Measurements from ENCODE around the gene MAMSTR. TPM values are rescaled to one million over a fixed set of nuclear protein-coding genes. Genes with fewer than 3 reads are reported as not detected.
A peak's percentile ranks its signal among the peaks of the same experiment; 100 is the strongest.

Gene MAMSTR
- total and polyA plus RNA-seq, 12 donors = 1.9 to 7.5 (median 3.4) TPM

DNA sequence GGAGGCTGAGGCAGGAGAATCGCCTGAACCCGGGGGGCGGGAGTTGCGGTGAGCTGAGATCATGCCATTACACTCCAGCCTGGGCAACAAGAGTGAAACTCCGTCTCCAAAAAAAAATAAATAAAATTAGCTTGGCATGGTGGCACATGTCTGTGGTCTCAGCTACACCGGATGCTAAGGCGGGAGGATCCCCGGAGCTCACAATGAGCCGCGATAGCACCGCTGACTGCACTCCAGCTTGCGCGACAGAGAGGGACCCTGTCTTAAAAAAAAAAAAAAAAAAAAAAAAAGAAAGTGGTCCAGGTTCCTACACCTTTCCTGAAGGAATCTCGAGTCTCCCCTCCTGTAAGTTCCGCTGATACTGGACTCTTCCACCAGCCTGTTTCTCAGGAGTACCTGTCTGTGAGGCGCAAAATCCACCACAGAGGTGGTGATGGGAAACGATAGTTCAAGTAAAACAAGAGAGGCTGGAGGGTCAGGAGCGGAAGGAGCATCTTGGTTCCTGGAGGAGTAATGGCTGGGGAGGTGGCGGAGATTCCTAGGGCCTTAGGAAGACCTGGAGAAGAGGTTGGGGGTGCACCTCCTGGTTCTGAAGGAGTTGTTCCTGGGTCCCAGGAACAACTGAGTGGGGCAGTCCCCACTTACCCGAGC is 32.4 kb upstream of the MAMSTR start:
- Histone ChIP-seq H3K4me3 (peak overlapping the region; percentile 27 to 66 (median 58)), H3K9me3 (no peaks in the 10 kb centered on the region), H3K4me1 (peaks cover 9 to 47% (median 27%) of the 10 kb centered on the region in 9 donors), H3K27me3 (peaks cover 0 to 39% (median 19%) of the 10 kb centered on the region in 7 donors), H3K36me3 (peaks cover 0 to 28% (median 0%) of the 10 kb centered on the region in 9 donors), H3K27ac (peak overlapping the region; percentile 62 to 89 (median 79))
- ATAC-seq (peak in 2 of 8 donors; percentile 29 to 38), DNase-seq (no peak)
- intact Hi-C loops (cut with DNase I) = no loop called here
- TF ChIP-seq, protein P1, sequence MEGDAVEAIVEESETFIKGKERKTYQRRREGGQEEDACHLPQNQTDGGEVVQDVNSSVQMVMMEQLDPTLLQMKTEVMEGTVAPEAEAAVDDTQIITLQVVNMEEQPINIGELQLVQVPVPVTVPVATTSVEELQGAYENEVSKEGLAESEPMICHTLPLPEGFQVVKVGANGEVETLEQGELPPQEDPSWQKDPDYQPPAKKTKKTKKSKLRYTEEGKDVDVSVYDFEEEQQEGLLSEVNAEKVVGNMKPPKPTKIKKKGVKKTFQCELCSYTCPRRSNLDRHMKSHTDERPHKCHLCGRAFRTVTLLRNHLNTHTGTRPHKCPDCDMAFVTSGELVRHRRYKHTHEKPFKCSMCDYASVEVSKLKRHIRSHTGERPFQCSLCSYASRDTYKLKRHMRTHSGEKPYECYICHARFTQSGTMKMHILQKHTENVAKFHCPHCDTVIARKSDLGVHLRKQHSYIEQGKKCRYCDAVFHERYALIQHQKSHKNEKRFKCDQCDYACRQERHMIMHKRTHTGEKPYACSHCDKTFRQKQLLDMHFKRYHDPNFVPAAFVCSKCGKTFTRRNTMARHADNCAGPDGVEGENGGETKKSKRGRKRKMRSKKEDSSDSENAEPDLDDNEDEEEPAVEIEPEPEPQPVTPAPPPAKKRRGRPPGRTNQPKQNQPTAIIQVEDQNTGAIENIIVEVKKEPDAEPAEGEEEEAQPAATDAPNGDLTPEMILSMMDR (IDR thresholded peaks at IDR 0.05) = no peak
- WGBS, 2 donors = 24% methylated on average over 20 of the region's 20 CpGs

DNA sequence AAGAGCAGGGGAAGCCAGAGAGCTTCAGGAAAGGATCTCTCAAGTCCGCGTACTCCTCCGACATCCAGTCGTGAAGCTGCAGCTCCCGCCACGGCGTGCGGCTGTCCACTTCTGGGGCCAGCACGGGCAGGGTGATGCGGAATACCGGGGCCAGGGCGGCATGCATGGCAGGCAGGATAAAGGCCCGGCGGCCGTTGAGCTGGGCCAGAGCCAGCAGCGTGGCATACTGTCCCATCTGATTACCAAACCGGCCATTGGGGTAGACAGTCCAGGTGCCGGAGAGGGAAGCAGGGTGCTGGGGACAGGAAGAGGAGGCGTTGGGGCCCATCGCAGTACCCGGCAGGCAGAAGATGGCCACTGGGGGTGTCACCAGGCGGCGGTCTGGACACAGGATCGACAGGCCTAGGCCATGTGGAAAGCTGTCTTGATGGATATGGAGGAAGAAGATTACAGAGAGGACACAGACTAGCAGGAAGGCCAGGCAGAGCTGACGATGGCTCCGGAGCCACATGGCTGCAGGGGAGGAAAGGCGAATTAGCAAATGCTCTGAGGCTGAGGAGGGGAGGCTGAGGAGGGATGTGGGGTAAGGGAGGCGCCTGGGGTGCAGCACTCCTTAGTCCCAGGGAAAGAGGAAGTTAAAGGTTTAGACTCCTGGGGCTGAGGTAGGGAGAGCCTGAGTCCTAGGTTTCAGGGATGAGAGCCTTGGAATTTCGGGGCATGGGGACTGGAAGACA is 31.4 kb upstream of the MAMSTR start:
- no peak for DNase-seq
- Histone ChIP-seq H3K27me3 (peaks cover 0 to 49% (median 21%) of the 10 kb centered on the region in 7 donors), H3K36me3 (peaks cover 0 to 28% (median 0%) of the 10 kb centered on the region in 9 donors), H3K27ac (peak overlapping the region in 8 of 10 donors; percentile 62 to 89 (median 82)), H3K4me1 (peaks cover 9 to 57% (median 34%) of the 10 kb centered on the region in 9 donors), H3K9me3 (no peaks in the 10 kb centered on the region), H3K4me3 (peak overlapping the region in 9 of 10 donors; percentile 32 to 66 (median 61))
- 78 to 84% methylated on average over 29 of the region's 29 CpGs for WGBS, 2 donors
- intact Hi-C loops (cut with DNase I) = no loop called here
- no peak for ATAC-seq
- TF ChIP-seq, protein P1 (IDR thresholded peaks at IDR 0.05) = no peak

DNA sequence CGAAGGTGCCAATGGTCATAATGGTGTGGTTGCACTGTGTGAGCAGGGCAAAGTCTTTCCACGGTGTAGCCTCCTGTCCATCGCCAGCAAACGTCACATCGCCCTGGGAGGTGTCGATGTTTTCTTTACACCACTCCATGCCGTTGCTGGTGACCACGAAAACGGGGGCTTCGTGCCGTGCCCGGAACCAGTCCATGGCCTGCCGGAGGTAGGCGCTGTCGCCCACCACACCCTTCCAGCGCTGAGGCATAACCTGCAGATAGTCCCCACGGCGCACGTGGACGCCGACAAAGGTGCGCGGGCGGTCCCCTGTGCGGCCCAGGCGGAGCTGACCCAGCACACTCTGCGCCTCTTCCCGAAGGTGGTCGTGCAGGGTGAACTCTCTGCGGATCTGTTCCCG is 30.8 kb upstream of the MAMSTR start:
- intact Hi-C loops (cut with DNase I) = no loop called here
- Histone ChIP-seq H3K27ac (peak overlapping the region in 2 of 10 donors; percentile 80 to 89), H3K36me3 (peaks cover 0 to 28% (median 0%) of the 10 kb centered on the region in 9 donors), H3K4me3 (peak overlapping the region in 3 of 10 donors; percentile 64 to 66 (median 65)), H3K27me3 (peaks cover 0 to 55% (median 23%) of the 10 kb centered on the region in 7 donors), H3K9me3 (no peaks in the 10 kb centered on the region), H3K4me1 (peaks cover 9 to 57% (median 36%) of the 10 kb centered on the region in 9 donors)
- ATAC-seq = no peak
- DNase-seq = no peak
- 93 to 96% methylated on average over 31 of the region's 31 CpGs for WGBS, 2 donors
- TF ChIP-seq, protein P1 (IDR thresholded peaks at IDR 0.05) = no peak

DNA sequence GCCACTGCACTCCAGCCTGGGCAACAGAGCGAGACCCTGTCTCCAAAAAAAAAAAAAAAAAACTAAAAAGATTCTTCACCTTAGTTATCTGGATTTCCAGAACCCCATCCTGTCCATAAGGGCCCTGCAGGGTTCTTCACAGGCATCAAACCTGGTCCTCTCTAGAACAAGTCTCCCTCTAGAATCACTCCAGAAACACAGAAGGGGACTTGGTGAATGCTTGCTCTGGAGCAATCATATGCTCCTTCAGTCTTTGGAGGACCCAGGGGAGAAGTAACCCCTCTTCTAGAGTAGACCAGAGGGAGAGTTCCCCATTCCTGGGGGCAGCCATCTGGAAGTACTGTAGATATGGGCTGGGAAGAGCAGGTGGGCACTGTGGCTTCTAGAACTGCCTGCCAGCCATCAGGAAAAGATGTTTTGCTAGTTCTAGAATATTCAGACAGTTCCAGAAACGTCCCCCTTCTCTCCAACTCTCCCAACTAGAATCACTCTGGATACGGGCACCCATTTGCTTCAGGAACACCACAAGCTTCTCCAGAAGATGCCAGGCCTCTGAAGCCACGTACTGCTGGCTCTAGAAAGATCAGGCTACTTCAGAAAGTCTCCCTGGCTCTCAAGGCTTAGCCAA is 30.2 kb upstream of the MAMSTR start:
- H3K36me3 ChIP-seq = peaks cover 0 to 28% (median 0%) of the 10 kb centered on the region in 9 donors
- H3K27ac ChIP-seq = peak overlapping the region in 1 of 10 donors; percentile 6
- DNase-seq = no peak
- no peaks in the 10 kb centered on the region for H3K9me3 ChIP-seq
- H3K4me1 ChIP-seq = peaks cover 9 to 57% (median 37%) of the 10 kb centered on the region in 9 donors
- H3K4me3 ChIP-seq = no peak overlapping the region
- WGBS, 2 donors = 77 to 83% methylated on average over 4 of the region's 4 CpGs
- TF ChIP-seq, protein P1 (IDR thresholded peaks at IDR 0.05) = no peak
- H3K27me3 ChIP-seq = peaks cover 0 to 56% (median 23%) of the 10 kb centered on the region in 7 donors
- intact Hi-C loops (cut with DNase I) = no loop called here
- ATAC-seq = no peak

Measured in heart right ventricle (tissue), 16 donors.